SJSA1 (cell line): ENCODE data around the gene TINAG. TPM values are rescaled to one million over a fixed set of nuclear protein-coding genes. Genes with fewer than 3 reads are reported as not detected.

Experiments
- DNase-seq, 2 experiments: peaks; one replicate each; pipeline ENCODE4 v3.0.0-alpha.2; 2015 to 2020; ENCODE audit warnings: low spot score in 2 of 2, low read depth in 1 of 2
- H3K27ac ChIP-seq: fragments of 250-450 bp; sonication (Bioruptor Pico); 2 replicates; pipeline ENCODE4 v1.5.1; 2020; ENCODE audit warnings: mild to moderate bottlenecking, moderate library complexity
- H3K27me3 ChIP-seq: fragments of 250-450 bp; sonication (Bioruptor Pico); replicated peaks from 2 replicates; pipeline ENCODE4 v1.5.1; 2020; ENCODE audit warnings: mild to moderate bottlenecking, moderate library complexity
- H3K36me3 ChIP-seq: fragments of 250-450 bp; sonication (Bioruptor Pico); 2 replicates; pipeline ENCODE4 v1.5.1; 2020; ENCODE audit warnings: mild to moderate bottlenecking
- H3K4me1 ChIP-seq: fragments of 250-450 bp; sonication (Bioruptor Pico); replicated peaks from 2 replicates; pipeline ENCODE4 v1.6.1; 2021; ENCODE audit warnings: mild to moderate bottlenecking
- H3K4me3 ChIP-seq: fragments of 250-450 bp; sonication (Bioruptor Pico); 2 replicates; pipeline ENCODE4 v1.5.1; 2020; ENCODE audit warnings: mild to moderate bottlenecking
- H3K9me3 ChIP-seq: fragments of 250-450 bp; sonication (Bioruptor Pico); replicated peaks from 2 replicates; pipeline ENCODE4 v1.5.1; 2020; ENCODE audit warnings: mild to moderate bottlenecking
- total RNA-seq: library from RNA; depleted of rRNA; stranded (reverse); fragments of >200 nt; shearing (Covaris generic); gene quantifications from 2 replicates; pipeline ENCODE4 v1.2.3, GENCODE V29; 2014; rRNA removed

TINAG gene, protein sequence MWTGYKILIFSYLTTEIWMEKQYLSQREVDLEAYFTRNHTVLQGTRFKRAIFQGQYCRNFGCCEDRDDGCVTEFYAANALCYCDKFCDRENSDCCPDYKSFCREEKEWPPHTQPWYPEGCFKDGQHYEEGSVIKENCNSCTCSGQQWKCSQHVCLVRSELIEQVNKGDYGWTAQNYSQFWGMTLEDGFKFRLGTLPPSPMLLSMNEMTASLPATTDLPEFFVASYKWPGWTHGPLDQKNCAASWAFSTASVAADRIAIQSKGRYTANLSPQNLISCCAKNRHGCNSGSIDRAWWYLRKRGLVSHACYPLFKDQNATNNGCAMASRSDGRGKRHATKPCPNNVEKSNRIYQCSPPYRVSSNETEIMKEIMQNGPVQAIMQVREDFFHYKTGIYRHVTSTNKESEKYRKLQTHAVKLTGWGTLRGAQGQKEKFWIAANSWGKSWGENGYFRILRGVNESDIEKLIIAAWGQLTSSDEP
- not detected in 2 replicates for total RNA-seq

DNA sequence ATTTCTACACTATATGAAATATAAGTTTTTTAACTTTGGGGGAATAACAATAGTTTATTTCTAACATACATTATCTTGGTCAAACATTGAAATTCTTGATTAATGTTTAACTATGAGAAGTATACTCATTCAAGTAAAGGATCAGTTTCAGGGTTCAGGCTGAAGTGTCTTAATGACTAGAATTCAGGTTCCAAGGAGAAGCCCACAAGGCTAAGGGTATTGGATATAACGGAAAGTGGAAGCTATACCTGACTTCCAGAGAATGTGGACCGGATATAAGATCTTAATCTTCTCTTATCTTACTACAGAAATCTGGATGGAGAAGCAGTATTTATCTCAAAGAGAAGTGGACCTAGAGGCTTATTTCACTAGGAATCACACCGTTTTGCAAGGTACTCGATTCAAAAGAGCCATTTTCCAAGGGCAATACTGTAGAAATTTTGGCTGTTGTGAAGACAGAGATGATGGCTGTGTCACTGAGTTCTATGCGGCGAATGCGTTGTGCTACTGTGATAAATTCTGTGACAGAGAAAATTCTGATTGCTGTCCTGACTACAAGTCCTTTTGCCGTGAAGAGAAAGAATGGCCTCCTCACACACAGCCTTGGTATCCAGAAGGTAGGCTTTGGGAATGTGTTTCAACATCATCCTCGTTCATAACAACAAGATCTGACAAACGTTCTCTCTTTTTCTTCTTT, at the start of gene TINAG:
TINAG (plus strand) TSS at position 153 of the 697 bp plus-strand sequence; CDS start at position 263, 110 bp downstream.
- DNase-seq = no peak
- Histone ChIP-seq H3K27me3 (no peaks in the 10 kb centered on the region; the same call in 1 of the 2 replicates), H3K9me3 (no peaks in the 10 kb centered on the region), H3K4me1 (no peaks in the 10 kb centered on the region), H3K4me3 (no peak within 1 kb of the TSS), H3K36me3 (no peaks in the 10 kb centered on the region), H3K27ac (no peak within 1 kb of the TSS)

DNA sequence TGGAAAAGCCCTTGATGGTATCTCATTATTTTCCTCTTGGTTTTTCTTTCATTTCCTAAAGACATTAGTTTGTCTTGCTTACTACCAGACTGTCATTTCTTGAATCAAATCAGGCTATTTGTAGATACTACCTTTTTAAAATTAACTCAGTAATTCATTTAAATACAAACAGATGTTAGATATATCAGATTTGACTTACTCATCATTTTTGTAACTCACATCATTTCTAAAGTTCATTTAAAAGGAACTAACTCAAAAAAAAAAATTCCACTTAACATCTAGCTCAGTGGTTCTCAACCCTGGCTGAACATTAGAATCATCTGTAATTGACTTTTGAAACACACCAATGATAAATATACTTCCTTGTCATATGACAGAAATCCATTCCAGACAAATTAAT, 48.2 kb upstream of the TINAG start:
- no peak overlapping the region for H3K27ac ChIP-seq
- H3K27me3 ChIP-seq = no peaks in the 10 kb centered on the region
- H3K4me3 ChIP-seq = no peak overlapping the region
- no peaks in the 10 kb centered on the region for H3K36me3 ChIP-seq
- no peaks in the 10 kb centered on the region for H3K9me3 ChIP-seq
- no peaks in the 10 kb centered on the region for H3K4me1 ChIP-seq
- no peak for DNase-seq

DNA sequence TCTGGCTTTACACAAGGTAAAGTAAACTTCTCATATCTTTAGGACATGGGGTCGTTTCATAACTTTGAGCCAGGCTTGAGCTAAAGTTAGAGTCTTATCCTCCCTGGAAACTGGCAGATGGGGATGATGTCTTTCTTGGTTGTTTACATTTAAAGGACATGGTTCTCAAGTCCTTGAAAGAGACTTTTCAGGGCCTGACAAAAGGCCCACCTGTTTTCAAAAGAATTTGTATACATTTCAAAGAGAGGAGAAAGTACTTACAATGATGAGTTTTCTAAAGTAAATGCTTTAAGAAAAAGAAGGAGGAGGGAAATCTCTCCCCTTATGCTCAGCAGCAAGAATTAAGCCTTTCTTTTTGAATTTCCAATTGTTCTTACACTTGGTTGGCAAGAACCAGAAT, 45.7 kb upstream of the TINAG start:
- Histone ChIP-seq H3K9me3 (no peaks in the 10 kb centered on the region), H3K4me3 (no peak overlapping the region), H3K27me3 (no peaks in the 10 kb centered on the region), H3K27ac (no peak overlapping the region), H3K36me3 (no peaks in the 10 kb centered on the region), H3K4me1 (no peaks in the 10 kb centered on the region)
- no peak for DNase-seq

DNA sequence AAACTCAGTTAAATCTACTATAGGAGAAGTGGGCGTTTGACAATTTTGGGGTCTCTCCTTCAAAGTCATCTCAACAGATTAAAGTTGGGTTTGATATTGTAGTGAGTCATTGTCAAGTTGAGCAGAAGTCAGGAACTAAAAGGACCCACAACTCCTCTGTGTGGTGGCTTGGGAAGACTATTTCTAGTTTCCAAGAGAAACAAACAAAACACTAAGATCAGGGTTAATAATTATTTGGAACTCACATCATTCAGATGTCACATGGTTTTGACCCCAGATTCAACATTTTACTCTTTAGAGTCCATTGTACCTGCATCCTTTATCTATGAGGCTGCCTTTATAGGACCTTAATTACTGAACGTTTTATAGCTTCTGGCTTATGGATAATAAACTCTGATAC, 45.3 kb upstream of the TINAG start:
- no peaks in the 10 kb centered on the region for H3K4me1 ChIP-seq
- H3K27me3 ChIP-seq = no peaks in the 10 kb centered on the region
- H3K9me3 ChIP-seq = no peaks in the 10 kb centered on the region
- no peaks in the 10 kb centered on the region for H3K36me3 ChIP-seq
- H3K27ac ChIP-seq = no peak overlapping the region
- H3K4me3 ChIP-seq = no peak overlapping the region
- DNase-seq = no peak

DNA sequence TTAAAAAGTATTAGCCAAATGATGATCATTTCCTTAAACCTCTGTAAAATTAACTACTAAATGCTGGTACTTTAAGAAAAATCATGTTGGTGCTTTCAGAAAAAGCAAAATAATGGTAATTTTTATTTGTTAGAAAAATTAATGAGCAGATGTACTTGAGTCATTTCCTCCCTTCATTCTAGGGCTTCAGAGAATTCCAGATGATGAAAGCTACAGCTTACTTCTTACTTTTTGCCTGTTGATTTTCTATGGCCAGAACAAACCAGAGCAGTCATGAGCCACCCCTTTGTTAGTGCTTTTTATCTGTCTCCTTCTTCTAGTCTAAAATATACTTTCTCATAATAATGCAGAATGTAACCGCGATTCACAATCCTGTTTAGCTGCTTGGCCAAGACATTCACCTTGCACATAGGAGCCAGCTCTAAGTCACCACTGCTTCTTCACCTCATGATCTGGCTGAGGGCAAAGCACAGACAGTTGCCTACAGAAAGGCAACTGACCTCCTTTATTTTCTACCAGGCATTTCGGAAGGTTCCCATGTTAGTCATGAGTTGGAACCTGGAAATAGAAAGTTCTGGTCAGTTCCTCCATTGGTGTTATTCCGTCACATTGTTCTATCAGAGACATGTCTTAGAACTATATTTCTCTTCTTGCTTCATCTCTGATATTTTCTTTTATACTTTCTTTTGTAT, 43.5 kb upstream of the TINAG start:
- H3K36me3 ChIP-seq = no peaks in the 10 kb centered on the region
- H3K4me1 ChIP-seq = no peaks in the 10 kb centered on the region
- no peaks in the 10 kb centered on the region for H3K27me3 ChIP-seq
- DNase-seq = no peak
- no peak overlapping the region for H3K27ac ChIP-seq
- H3K4me3 ChIP-seq = no peak overlapping the region
- H3K9me3 ChIP-seq = no peaks in the 10 kb centered on the region

DNA sequence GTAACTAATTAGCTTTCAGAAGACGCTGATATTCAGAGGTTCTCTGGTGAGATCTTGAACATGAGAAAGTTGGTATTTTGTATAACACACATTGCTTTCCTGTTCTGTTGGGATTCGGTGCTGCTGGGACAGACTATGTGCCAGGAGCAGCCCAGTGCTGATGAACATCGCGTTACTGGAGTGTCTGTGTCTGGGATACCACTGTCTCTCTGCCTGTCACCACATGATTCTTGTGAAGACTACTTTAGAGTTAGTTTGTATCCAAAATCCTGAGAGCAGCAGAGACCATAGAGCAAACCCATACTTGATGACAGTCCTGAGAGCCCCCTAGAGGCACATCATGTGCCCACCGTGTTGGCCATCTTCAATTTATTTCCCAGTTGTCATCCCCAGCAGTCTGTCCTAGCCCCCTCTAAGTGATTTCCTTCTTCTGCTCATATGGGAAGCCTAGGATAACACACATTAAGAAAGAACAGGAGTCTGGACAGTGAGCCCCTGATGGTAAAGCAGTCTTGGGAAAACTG, 41.8 kb upstream of the TINAG start:
- Histone ChIP-seq H3K4me3 (no peak overlapping the region), H3K27me3 (no peaks in the 10 kb centered on the region), H3K36me3 (no peaks in the 10 kb centered on the region), H3K9me3 (no peaks in the 10 kb centered on the region), H3K27ac (no peak overlapping the region), H3K4me1 (no peaks in the 10 kb centered on the region)
- no peak for DNase-seq

DNA sequence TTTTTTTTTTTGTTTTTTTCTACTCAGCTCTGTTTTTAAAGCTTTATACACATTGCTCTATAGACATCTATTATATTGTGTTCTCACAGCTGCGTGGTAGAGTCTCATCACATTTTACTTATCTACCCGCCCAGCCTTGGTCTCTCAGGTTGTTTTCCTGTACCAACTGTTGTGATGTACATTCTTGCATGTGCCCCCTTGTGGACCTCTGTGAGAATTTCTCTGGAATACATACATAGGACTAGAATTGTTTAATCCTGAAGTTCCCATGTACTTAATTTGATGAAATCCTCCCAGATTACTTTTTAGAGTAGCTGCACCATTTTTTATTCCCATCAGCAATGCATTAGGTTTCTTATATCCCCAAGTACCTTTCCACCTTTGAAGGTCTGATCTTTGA, 40.4 kb upstream of the TINAG start:
- no peaks in the 10 kb centered on the region for H3K27me3 ChIP-seq
- DNase-seq = no peak
- no peaks in the 10 kb centered on the region for H3K4me1 ChIP-seq
- no peaks in the 10 kb centered on the region for H3K36me3 ChIP-seq
- no peaks in the 10 kb centered on the region for H3K9me3 ChIP-seq
- H3K27ac ChIP-seq = no peak overlapping the region
- H3K4me3 ChIP-seq = no peak overlapping the region

DNA sequence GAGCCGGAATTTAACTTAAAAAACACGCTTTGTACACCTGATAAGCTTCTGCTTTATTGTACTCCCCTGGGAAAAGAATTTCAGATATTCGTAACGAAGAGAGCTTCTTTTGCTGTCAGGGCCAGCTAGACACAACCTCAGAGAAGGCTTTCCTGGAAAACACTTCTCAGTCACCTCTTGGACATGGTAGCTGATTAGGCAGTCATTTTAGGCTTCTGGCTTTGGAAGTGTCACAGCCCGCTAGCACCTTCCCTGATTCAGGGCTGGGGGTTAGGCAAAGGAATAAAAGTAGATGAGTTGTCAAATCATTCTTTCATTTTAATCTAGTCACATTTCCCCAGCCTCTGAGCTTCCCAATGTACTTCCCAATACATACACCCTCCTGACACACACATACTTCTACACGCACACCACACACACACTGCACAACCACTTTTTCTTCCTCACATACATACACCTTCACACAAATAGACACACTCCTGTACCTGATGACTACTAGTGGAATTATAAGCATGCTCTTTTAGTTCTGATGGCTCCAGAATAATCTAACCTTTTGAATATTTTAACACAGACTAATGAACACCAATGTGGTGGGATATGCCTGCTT, 34.9 kb upstream of the TINAG start:
- Histone ChIP-seq H3K4me3 (no peak overlapping the region), H3K9me3 (no peaks in the 10 kb centered on the region), H3K27me3 (no peaks in the 10 kb centered on the region), H3K27ac (no peak overlapping the region), H3K4me1 (no peaks in the 10 kb centered on the region), H3K36me3 (no peaks in the 10 kb centered on the region)
- DNase-seq = no peak

DNA sequence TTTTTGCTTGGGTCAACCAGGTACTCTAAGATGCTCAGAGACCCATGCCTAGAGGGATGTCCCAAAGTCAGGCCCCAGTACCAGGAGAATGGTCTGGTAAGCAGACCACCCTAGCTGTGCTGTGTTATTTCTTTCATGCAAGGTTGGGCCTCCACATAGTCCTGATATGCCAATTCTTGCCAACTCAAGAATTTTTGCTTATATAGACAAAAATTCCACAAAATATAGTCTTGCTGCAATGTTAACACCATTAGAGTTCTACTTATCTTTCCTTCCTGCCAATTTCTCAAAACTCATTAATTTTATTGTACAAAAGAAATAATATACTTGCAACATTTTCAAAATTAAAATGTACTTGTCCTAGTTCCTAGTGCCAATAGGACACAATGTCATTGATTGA, 33.9 kb upstream of the TINAG start:
- no peak for DNase-seq
- H3K27me3 ChIP-seq = no peaks in the 10 kb centered on the region
- no peaks in the 10 kb centered on the region for H3K9me3 ChIP-seq
- no peaks in the 10 kb centered on the region for H3K36me3 ChIP-seq
- H3K27ac ChIP-seq = no peak overlapping the region
- no peaks in the 10 kb centered on the region for H3K4me1 ChIP-seq
- H3K4me3 ChIP-seq = no peak overlapping the region

DNA sequence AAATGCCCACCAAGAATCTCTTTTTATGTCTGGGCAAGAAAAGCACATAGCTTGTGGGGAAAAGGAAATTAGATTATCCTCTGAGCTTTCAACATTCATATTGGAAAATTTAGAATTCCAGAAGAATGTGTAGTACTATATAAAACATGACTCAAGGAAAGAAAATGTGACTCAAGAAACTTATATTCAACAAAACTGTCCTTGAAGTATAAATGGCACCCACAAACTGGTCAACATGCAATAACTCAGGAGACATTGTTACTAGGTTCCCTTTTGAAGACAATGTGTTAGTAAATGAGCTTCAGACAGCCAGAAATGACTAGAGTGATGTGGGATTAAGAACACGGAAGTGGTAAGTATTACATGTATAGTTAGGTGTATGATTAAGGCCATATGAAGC, 26.1 kb upstream of the TINAG start:
- H3K27me3 ChIP-seq = no peaks in the 10 kb centered on the region
- H3K4me1 ChIP-seq = peaks cover 33% of the 10 kb centered on the region
- H3K36me3 ChIP-seq = no peaks in the 10 kb centered on the region
- no peak overlapping the region for H3K4me3 ChIP-seq
- peak; percentile 55 to 90 for DNase-seq
- no peaks in the 10 kb centered on the region for H3K9me3 ChIP-seq
- H3K27ac ChIP-seq = peak overlapping the region; percentile 84

DNA sequence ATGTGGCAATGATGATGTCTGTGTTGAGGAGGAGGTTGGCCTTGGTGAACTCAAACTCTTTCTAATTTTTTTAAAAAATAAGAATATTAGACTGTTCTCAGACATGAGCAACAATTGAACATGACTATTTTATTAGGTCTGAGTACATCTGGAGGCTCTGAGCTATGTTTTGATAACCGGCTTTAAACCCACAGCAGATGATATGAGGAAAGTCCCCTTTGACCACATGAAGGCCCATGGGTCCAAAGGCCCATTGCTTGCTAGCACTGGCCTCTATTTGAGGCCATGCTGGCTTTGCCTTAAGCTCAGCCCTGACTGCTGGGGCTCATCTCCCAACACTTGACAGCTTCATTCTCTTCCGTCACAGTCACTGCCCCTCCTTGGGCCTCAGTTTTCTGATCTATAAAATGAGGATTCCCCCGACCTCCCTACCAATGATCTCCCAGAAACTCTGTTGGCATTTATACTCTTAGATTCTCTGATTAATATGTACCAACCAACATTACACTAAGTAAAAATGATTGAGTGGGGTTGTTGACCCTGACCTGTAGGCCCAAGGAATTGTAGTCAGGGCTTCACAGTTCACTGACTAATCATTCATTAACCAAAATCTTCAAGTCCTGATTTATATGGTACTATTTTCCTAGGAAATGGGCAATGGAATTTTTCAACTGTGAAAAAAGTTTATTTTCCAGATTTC, 23.9 kb upstream of the TINAG start:
- no peak for DNase-seq
- Histone ChIP-seq H3K4me3 (no peak overlapping the region), H3K27ac (peak overlapping the region; percentile 84; the same call in 1 of the 2 replicates), H3K36me3 (no peaks in the 10 kb centered on the region), H3K4me1 (peaks cover 33% of the 10 kb centered on the region), H3K9me3 (no peaks in the 10 kb centered on the region), H3K27me3 (no peaks in the 10 kb centered on the region)

DNA sequence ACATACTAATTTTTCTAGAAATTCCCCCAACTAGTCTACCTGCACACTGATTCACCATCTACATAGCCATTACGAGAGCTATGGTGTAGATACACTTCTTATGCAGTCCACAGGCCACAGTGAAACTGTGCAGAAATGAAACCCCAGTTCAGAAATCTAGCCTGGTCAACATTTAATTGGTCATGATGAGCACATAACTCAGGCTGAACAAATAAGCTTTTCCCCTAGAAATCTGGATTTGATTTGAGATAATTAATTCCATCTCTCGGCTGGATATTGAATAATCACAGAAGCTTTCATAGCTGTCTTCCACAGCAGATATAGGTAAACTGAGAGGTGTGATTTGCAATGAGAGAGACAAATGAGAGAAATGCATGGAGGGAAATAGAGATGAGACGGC, 22.6 kb upstream of the TINAG start:
- Histone ChIP-seq H3K27ac (no peak overlapping the region), H3K4me1 (peaks cover 33% of the 10 kb centered on the region), H3K36me3 (no peaks in the 10 kb centered on the region), H3K27me3 (no peaks in the 10 kb centered on the region), H3K9me3 (no peaks in the 10 kb centered on the region), H3K4me3 (no peak overlapping the region)
- DNase-seq = no peak

DNA sequence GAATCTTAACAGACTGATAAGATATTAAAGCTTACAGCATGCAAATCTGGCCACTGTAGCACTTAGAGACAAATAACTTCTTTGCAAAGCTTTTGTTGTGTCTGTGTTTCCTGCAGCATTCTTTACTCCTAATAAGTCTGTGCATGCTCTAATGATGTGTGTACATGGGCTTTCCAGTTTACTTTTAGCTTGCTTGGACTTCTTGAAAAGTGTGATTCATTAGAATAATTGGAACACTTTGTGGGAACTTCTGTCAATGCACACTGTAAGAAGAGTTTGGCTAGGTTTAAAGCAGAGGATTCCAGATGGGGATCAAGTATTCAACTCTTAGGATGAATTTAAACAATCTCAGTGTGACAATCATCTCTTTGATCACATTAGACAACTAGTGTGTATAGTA, 22.1 kb upstream of the TINAG start:
- Histone ChIP-seq H3K27me3 (no peaks in the 10 kb centered on the region), H3K4me3 (no peak overlapping the region), H3K36me3 (no peaks in the 10 kb centered on the region), H3K9me3 (no peaks in the 10 kb centered on the region), H3K27ac (no peak overlapping the region), H3K4me1 (peaks cover 38% of the 10 kb centered on the region)
- DNase-seq = no peak
